ENCODE measurements around the gene EDRF1. TPM values are rescaled to one million over a fixed set of nuclear protein-coding genes. Genes with fewer than 3 reads are reported as not detected.

The EDRF1 gene, protein sequence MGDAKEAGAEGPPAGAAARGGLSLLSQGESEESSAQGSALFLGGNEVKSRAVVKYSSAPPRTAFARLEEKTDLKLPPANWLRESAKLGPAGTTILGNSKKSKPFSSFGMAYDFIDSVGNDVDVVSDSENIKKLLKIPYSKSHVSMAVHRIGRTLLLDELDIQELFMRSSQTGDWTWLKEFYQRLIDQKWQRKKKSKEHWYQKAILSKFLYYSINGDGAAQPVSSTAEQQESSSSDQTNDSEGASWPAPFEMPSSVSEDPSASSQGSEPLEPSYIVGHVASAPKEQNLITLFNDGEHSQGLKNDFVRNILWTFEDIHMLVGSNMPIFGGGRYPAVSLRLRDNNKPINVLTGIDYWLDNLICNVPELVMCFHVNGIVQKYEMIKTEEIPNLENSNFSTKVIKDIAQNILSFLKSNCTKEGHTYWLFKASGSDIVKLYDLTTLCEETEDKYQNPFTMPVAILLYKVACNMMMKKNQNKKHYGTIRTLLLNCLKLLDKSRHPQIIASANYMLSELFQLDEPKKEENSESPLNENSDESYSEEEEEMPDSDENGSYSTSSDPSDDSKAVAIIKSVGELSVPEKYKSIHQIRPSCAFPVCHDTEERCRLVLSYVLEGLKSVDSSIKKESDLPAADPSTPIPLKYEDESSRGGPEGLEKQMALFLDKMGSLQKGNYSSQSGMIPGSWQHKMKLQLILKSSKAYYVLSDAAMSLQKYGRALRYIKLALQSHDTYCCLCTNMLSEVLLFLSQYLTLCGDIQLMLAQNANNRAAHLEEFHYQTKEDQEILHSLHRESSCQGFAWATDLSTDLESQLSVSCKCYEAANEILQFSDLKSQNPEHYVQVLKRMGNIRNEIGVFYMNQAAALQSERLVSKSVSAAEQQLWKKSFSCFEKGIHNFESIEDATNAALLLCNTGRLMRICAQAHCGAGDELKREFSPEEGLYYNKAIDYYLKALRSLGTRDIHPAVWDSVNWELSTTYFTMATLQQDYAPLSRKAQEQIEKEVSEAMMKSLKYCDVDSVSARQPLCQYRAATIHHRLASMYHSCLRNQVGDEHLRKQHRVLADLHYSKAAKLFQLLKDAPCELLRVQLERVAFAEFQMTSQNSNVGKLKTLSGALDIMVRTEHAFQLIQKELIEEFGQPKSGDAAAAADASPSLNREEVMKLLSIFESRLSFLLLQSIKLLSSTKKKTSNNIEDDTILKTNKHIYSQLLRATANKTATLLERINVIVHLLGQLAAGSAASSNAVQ
- total RNA-seq (2022; extraction: Qiagen RNA extraction) = 10.2 to 17.6 TPM (median 16.2 TPM) in 5 replicates

DNA sequence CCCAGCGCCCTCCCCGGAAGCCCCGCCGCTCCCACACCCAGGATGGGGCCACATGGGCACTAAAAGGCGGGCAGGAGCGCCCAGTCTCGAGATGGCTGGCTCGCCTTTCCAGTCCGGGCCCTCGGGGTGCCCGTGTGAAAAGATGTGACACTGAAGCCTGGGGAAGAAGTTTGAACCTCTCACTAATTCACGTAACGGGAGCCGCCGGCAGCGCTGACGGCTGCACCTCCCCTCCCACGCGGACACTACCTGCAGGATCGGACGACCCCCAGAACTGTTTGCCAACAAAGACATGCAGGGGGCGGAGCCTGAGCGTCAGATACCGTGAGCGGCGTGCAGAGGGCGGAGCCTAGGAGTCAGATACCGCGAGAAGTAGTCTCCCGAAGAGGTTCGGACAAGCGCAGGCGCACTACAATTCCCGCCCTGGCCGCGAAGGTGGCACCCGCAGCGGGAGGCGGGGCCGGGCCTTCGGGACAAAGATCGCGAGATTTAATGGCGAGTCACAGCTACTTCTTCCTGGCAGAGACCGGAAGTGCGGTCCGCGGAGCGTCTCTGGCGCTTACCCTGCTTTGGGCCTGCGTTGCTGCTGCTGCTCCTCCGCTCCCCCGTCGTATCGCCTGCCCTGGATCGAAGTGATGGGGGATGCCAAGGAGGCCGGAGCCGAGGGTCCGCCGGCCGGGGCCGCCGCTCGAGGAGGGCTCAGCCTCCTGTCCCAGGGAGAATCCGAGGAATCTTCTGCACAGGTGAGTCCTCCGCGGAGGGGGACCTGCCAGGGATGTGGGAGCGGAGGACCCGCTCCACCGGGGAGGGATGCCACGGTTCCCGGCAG, at the start of gene EDRF1:
Gene EDRF1, plus strand, starts transcription at position 537 of the 829 bp plus-strand sequence. Its CDS starts 99 bp downstream, at position 636.

DNA sequence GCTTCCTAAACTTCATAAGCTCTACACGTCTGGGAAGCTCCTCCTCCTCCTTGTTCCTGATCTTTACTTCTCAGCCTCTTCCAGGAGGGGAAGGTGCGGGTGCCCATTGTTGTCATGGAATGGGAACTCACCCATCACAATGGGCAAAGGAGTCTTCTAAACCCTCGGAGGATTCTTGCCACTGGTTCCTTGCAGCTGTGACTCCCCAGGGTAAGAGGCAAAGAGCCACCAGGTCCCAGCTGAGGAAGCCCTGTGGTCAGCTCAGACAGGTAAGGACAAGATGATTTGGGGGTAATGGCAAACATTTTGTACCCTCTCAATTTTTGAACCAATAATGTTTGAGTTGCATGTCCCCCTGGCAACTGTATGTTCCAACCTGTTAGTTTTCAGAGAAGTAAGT, 36.4 kb upstream of the EDRF1 start, which contains the start of gene TEX36:
Gene TEX36, minus strand, starts transcription at position 101 of the 400 bp plus-strand sequence. CDS start 174 bp downstream, outside the sequence.

DNA sequence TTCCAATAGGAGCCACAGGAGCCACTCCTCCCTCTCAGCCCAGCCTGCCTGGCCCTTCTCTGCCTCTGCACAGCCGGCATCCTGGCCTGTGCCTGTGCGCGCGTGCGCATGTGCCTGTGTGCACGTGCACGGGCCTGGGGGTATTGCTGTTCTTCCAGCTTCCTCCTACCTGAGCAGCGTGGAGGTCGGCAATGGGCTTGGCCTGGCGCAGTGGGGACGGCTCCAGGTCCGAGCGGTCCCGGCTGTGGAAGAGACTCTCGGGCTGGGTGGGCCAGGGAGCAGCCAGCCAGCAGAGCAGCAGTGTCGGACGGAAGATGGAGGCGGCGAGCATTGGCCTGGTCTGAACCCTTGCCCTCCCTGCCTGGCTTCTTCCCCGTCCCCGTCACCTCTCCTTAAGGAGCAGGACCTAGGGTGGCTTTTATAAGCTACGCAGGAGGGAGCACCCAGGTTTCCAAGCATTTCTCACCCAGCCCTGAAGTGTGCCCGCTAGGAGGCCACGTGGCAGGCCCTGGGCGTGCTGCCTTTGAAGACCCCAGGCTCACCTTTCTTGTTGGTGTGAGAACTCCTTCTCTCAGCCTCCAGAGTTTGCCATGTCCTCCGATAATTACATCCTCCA, 56.1 kb downstream of the EDRF1 start, which contains the start of gene MMP21:
Gene MMP21, minus strand, starts transcription at position 331 of the 616 bp plus-strand sequence. Its CDS starts 0 bp downstream, at position 331.

Other genes starting within 250 kb of the EDRF1 start
- not detected in 5 replicates for gene TEX36, start 36.5 kb upstream of the EDRF1 start, total RNA-seq (2022; extraction: Qiagen RNA extraction)
- gene MMP21, start 56.1 kb downstream of the EDRF1 start, total RNA-seq (2022; extraction: Qiagen RNA extraction) = not detected in 5 replicates
- gene UROS, start 103.5 kb downstream of the EDRF1 start, total RNA-seq (2022; extraction: Qiagen RNA extraction) = 55.1 to 58.5 TPM (median 57.8 TPM) in 5 replicates
- gene BCCIP, start 103.8 kb downstream of the EDRF1 start, total RNA-seq (2022; extraction: Qiagen RNA extraction) = 96.4 to 134 TPM (median 110 TPM) in 5 replicates
- gene DHX32, start 161.6 kb downstream of the EDRF1 start, total RNA-seq (2022; extraction: Qiagen RNA extraction) = 25.8 to 34.8 TPM (median 31.9 TPM) in 5 replicates
- gene FANK1, start 176.9 kb downstream of the EDRF1 start, total RNA-seq (2022; extraction: Qiagen RNA extraction) = 1.9 to 3.2 TPM (median 2.4 TPM) in 5 replicates

Measured in A549 treated with dexamethasone at 1 μM for 4 hours (cell line).